ENCODE results near the gene EDA.

GRCh38 chrX:69995362-69996112 is 379.6 kb downstream of the EDA start:
- TF ChIP-seq, protein P1, sequence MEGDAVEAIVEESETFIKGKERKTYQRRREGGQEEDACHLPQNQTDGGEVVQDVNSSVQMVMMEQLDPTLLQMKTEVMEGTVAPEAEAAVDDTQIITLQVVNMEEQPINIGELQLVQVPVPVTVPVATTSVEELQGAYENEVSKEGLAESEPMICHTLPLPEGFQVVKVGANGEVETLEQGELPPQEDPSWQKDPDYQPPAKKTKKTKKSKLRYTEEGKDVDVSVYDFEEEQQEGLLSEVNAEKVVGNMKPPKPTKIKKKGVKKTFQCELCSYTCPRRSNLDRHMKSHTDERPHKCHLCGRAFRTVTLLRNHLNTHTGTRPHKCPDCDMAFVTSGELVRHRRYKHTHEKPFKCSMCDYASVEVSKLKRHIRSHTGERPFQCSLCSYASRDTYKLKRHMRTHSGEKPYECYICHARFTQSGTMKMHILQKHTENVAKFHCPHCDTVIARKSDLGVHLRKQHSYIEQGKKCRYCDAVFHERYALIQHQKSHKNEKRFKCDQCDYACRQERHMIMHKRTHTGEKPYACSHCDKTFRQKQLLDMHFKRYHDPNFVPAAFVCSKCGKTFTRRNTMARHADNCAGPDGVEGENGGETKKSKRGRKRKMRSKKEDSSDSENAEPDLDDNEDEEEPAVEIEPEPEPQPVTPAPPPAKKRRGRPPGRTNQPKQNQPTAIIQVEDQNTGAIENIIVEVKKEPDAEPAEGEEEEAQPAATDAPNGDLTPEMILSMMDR (IDR thresholded peaks at IDR 0.05), result no peak
- TF ChIP-seq POLR2A (IDR thresholded peaks at IDR 0.05), result no peak
- TF ChIP-seq EP300 (IDR thresholded peaks at IDR 0.05), result no peak
